ENCODE data around the gene IFT122. TPM values are rescaled to one million over a fixed set of nuclear protein-coding genes. Genes with fewer than 3 reads are reported as not detected.
"Not testable (repeated sequence)": the region's sequence is repeated elsewhere in the genome, so short reads cannot be mapped to it uniquely, and the experiment has no call there.

IFT122 gene
- total RNA-seq, 4 donors from 2014 or later, result 4.1 to 70.2 (median 38.6) TPM

DNA sequence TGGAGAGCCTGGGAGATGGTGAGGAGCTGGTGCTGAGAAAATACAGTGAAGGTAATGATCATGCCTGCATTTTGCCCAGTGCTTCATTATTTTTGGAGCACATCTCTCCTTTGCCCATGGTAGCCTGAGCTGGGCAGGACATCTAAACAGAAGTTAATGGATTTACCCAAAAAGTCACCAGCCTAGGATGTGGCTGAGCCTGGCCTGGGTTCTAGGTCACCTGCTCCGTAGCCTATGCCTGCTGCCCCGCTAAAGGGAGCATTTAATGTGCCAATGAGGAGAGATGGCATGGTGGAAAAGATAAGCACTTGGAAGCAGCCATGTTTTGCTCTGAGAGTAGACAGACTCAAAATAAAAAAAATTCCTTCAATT is 46.6 kb downstream of the IFT122 start:
- no peaks in the 10 kb centered on the region for H3K27me3 ChIP-seq
- no peak for TF ChIP-seq POLR2A (IDR thresholded peaks at IDR 0.05)
- no peak for TF ChIP-seq CTCF (IDR thresholded peaks at IDR 0.05)
- H3K4me1 ChIP-seq, result no peaks in the 10 kb centered on the region
- H3K4me3 ChIP-seq, result no peak overlapping the region
- H3K36me3 ChIP-seq, result no peaks in the 10 kb centered on the region
- intact Hi-C loops (cut with DNase I; ENCODE audit: low total_unique reads), result loop anchor here (10.0 kb wide), 1 partner anchor 338 kb away; no protein-coding TSS in a partner anchor
- no peak for DNase-seq
- H3K27ac ChIP-seq, result peak overlapping the region; percentile 67 to 71
- no peaks in the 10 kb centered on the region for H3K9me3 ChIP-seq

DNA sequence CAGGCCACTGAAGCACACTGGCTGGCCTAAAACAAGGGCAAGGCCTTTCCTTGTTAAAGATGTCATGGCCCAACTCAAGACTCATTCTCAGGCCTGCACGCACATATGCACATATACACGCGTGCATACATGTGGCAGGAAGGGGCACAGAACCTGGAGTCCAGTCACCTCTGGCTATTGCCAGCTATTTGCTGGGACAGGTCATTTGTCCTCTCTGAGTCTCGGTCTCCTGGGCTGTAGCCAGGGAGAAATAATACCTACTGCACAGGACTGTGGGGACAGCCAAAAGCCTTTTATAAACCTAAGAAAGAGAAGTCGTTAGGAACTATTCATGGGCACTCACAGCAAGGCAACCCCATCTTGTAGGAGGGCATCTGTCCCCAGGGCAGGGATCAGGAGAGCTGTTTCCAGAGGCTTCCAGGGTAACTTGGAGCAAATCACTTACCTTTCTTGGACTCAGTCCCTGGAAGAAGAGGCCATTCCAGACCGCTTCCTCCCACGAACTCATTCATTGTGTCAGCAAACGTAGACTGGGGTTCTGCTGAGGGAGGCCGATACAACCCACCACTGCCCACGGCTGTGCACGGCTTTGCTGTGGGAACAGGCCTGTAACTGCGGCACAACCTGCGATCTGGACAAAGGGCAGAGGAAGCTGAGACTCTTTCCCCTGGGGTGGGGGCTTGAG is 47.3 kb downstream of the IFT122 start:
- Histone ChIP-seq H3K27ac (peak overlapping the region; percentile 67 to 71), H3K4me3 (no peak overlapping the region), H3K27me3 (no peaks in the 10 kb centered on the region), H3K4me1 (no peaks in the 10 kb centered on the region), H3K36me3 (no peaks in the 10 kb centered on the region), H3K9me3 (no peaks in the 10 kb centered on the region)
- DNase-seq, result no peak
- TF ChIP-seq CTCF (IDR thresholded peaks at IDR 0.05) (no peak), POLR2A (IDR thresholded peaks at IDR 0.05) (no peak)
- intact Hi-C loops (cut with DNase I; ENCODE audit: low total_unique reads), result loop anchor here (10.0 kb wide), 1 partner anchor 337 kb away; no protein-coding TSS in a partner anchor

DNA sequence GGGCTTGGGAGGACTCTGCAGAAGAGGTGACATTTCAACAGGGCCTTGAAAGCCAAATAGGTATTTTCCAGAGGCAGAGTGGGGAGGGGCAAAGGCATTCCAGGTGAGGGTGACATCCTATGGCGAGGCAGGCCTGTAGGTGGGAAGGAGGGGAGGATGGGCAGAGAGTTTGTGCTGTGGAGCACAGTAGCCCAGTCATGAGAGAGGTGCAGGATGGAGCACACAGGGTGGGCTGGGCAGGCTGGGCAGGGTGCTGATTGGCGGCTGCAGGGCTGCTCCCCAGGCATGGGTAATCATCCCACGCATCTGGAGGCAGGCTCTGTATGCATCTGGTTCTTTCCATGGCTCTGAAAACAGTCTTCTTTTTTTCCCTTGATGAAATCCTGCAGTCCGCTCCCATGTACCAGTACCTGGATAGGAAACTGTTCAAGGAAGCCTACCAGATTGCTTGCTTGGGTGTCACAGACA is 47.9 kb downstream of the IFT122 start:
- H3K4me3 ChIP-seq, H3K4me1 ChIP-seq, DNase-seq, H3K27me3 ChIP-seq, H3K36me3 ChIP-seq, H3K9me3 ChIP-seq: not testable (repeated sequence)
- H3K27ac ChIP-seq, result peak overlapping the region in 1 of 2 donors; percentile 71
- intact Hi-C loops (cut with DNase I; ENCODE audit: low total_unique reads), result loop anchor here (10.0 kb wide), 1 partner anchor 337 kb away; no protein-coding TSS in a partner anchor

GRCh38 chr3:129489258-129489657 is 49.2 kb downstream of the IFT122 start:
- peak overlapping the region in 1 of 2 donors; percentile 93 for H3K27ac ChIP-seq
- H3K9me3 ChIP-seq, DNase-seq, H3K36me3 ChIP-seq, H3K4me1 ChIP-seq, H3K4me3 ChIP-seq, H3K27me3 ChIP-seq: not testable (repeated sequence)
- intact Hi-C loops (cut with DNase I; ENCODE audit: low total_unique reads), result loop anchor here (10.0 kb wide), 1 partner anchor 336 kb away; no protein-coding TSS in a partner anchor

GRCh38 chr3:129490273-129490675 is 50.2 kb downstream of the IFT122 start:
- Histone ChIP-seq H3K27ac (peak overlapping the region; percentile 83 to 93), H3K4me1 (no peaks in the 10 kb centered on the region), H3K4me3 (no peak overlapping the region), H3K9me3 (no peaks in the 10 kb centered on the region), H3K27me3 (no peaks in the 10 kb centered on the region), H3K36me3 (no peaks in the 10 kb centered on the region)
- no peak for TF ChIP-seq POLR2A (IDR thresholded peaks at IDR 0.05)
- peak; percentile 87 to 95 (median 92) for TF ChIP-seq CTCF (IDR thresholded peaks at IDR 0.05)
- DNase-seq, result peak; percentile 89 to 90
- intact Hi-C loops (cut with DNase I; ENCODE audit: low total_unique reads), result no loop called here

- peak overlapping the region; percentile 83 to 93 for H3K27ac ChIP-seq
Measured at GRCh38 chr3:129491077-129491476, 51.1 kb downstream of the IFT122 start.

More at GRCh38 chr3:129491077-129491476, 51.1 kb downstream of the IFT122 start:
- H3K4me1 ChIP-seq; H3K36me3 ChIP-seq; H3K4me3 ChIP-seq; H3K9me3 ChIP-seq; DNase-seq; intact Hi-C loops (cut with DNase I; ENCODE audit: low total_unique reads); H3K27me3 ChIP-seq: not testable (repeated sequence)
